Suprapubic skin (tissue), 4 donors: Measurements from ENCODE around the gene SLC44A4.

Experiments used
- CTCF ChIP-seq, 2 donors: fragments of 200-600 bp in 1 of 2; fragments of 450-650 bp in 1 of 2; sonication (generic) in 1 of 2; IDR thresholded peaks; one replicate each; pipeline ENCODE4 v1.5.1; 2016 to 2019; ENCODE audit warnings: antibody characterized with exemption in 2 of 2, mild to moderate bottlenecking in 1 of 2, moderate library complexity in 1 of 2
- EP300 ChIP-seq: sonication (generic); formaldehyde crosslinking; IDR thresholded peaks from one replicate; pipeline ENCODE4 v1.6.1; 2017; ENCODE audit warnings: antibody characterized with exemption
- POLR2AphosphoS5 ChIP-seq, 3 donors: sonication (generic); formaldehyde crosslinking; IDR thresholded peaks; one replicate each; pipeline ENCODE4 v1.6.1; 2017; ENCODE audit warnings: antibody characterized with exemption in 3 of 3

- TF ChIP-seq CTCF (IDR thresholded peaks at IDR 0.05) (no peak), POLR2AphosphoS5 (IDR thresholded peaks at IDR 0.05) (no peak), EP300 (no peak)
Measured at GRCh38 chr6:31906122-31906521, 27.3 kb upstream of the SLC44A4 start.
